HG03097 (cell line): ENCODE measurements around the gene SERGEF.

Experiments used
- ATAC-seq: cut with Tn5 transposase; IDR thresholded peaks from one replicate; pipeline ENCODE4 v1.9.1; 2021; ENCODE audit not compliant: unreplicated experiment, low FRiP score

The SERGEF gene

GRCh38 chr11:17822401-17822781 is 190.5 kb downstream of the SERGEF start:
- no peak for ATAC-seq

- no peak for ATAC-seq
Measured at GRCh38 chr11:17821648-17822400, 191.0 kb downstream of the SERGEF start.

GRCh38 chr11:17816232-17816931 is 196.5 kb downstream of the SERGEF start:
- no peak for ATAC-seq

- ATAC-seq, result no peak
Measured at GRCh38 chr11:17814546-17814945, 198.3 kb downstream of the SERGEF start.

- ATAC-seq, result no peak
Measured at GRCh38 chr11:17813391-17814059, 199.3 kb downstream of the SERGEF start.

- ATAC-seq, result no peak
Measured at GRCh38 chr11:17812865-17813187, 200.0 kb downstream of the SERGEF start.

- no peak for ATAC-seq
Measured at GRCh38 chr11:17812091-17812864, 200.6 kb downstream of the SERGEF start.

GRCh38 chr11:17811352-17811751 is 201.5 kb downstream of the SERGEF start:
- ATAC-seq, result no peak

GRCh38 chr11:17810746-17811145 is 202.1 kb downstream of the SERGEF start:
- ATAC-seq, result no peak

GRCh38 chr11:17810041-17810440 is 202.8 kb downstream of the SERGEF start:
- ATAC-seq, result no peak

- ATAC-seq, result no peak
Measured at GRCh38 chr11:17807034-17807433, 205.8 kb downstream of the SERGEF start.

- ATAC-seq, result no peak
Measured at GRCh38 chr11:17805873-17806272, 207.0 kb downstream of the SERGEF start.

GRCh38 chr11:17805043-17805442 is 207.8 kb downstream of the SERGEF start:
- no peak for ATAC-seq

- no peak for ATAC-seq
Measured at GRCh38 chr11:17803754-17804334, 209.0 kb downstream of the SERGEF start.

GRCh38 chr11:17802491-17802890 is 210.4 kb downstream of the SERGEF start:
- ATAC-seq, result no peak

- no peak for ATAC-seq
Measured at GRCh38 chr11:17801166-17801565, 211.7 kb downstream of the SERGEF start.

GRCh38 chr11:17799147-17799546 is 213.7 kb downstream of the SERGEF start:
- ATAC-seq, result no peak

GRCh38 chr11:17798716-17799115 is 214.1 kb downstream of the SERGEF start:
- no peak for ATAC-seq

GRCh38 chr11:17798253-17798652 is 214.6 kb downstream of the SERGEF start:
- ATAC-seq, result no peak

GRCh38 chr11:17796154-17796553 is 216.7 kb downstream of the SERGEF start:
- ATAC-seq, result no peak

- ATAC-seq, result no peak
Measured at GRCh38 chr11:17794981-17795380, 217.9 kb downstream of the SERGEF start.
